Muscle of leg (tissue), 11 donors: ENCODE data around the gene DAB2. TPM values are rescaled to one million over a fixed set of nuclear protein-coding genes. Genes with fewer than 3 reads are reported as not detected.

ENCODE experiments used
- DNase-seq: peaks from one replicate; pipeline ENCODE4 v3.0.0; 2013
- H3K27ac ChIP-seq: one replicate; pipeline ENCODE4 v1.5.1; 2013; ENCODE audit warnings: mild to moderate bottlenecking, low read length, control low read depth
- H3K27me3 ChIP-seq: one replicate; pipeline ENCODE4 v1.6.1; 2013; ENCODE audit warnings: low read length; ENCODE audit not compliant: control insufficient read depth, insufficient read depth
- H3K36me3 ChIP-seq: one replicate; pipeline ENCODE4 v1.6.1; 2013; ENCODE audit warnings: low read length; ENCODE audit not compliant: control insufficient read depth, insufficient read depth
- H3K4me1 ChIP-seq: one replicate; pipeline ENCODE4 v1.6.1; 2013; ENCODE audit warnings: low read length; ENCODE audit not compliant: control insufficient read depth, insufficient read depth
- H3K4me3 ChIP-seq: one replicate; pipeline ENCODE4 v1.5.1; 2013; ENCODE audit warnings: low read length, control low read depth
- H3K9me3 ChIP-seq: replicated peaks from 2 replicates; pipeline ENCODE4 v1.6.1; 2013; ENCODE audit warnings: low read depth, low read length; ENCODE audit not compliant: control insufficient read depth
- WGBS: methylation state at CpG from one replicate; pipeline ENCODE4 v1.1.5; 2013; ENCODE audit warnings: missing lambda C conversion rate; ENCODE audit not compliant: insufficient coverage; 5-methylcytosine and 5-hydroxymethylcytosine counted together
- polyA plus RNA-seq, 8 donors: library from polyadenylated mRNA; unstranded; fragments of 120-200 nt; gene quantifications; one replicate each; pipeline versions ENCODE4 v1.2.1 to v1.2.3, GENCODE V29; 2013; ENCODE audit warnings: inconsistent platforms in 1 of 8, low replicate concordance in 1 of 8; ENCODE audit not compliant: insufficient read length in 8 of 8, insufficient read depth in 1 of 8
- total RNA-seq: library from RNA; stranded (reverse); fragments of 120-200 nt; gene quantifications from one replicate; pipeline ENCODE4 v1.2.4, GENCODE V29; 2013

DAB2 gene
- total and polyA plus RNA-seq, 9 donors, result 79.7 to 148 (median 106) TPM

DNA sequence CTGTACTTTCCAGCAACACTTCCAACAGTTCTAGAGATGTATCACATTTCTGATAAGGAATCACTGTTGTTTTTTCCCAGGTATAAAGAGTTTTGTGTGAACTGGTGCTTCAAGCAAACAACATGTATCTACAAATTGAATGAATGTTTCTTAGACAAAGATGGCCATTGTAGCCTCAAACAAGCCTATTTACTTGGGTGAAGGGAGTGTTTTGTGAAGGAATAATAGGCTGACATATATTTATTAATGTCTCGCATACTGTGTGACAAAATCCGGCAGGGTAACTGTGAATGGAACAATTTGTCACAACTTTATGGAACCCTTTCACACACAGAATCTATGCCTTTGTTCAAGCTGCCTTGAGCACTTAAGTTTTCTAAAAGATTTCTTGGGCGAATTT, 24.8 kb upstream of the DAB2 start:
- Histone ChIP-seq H3K27ac (no peak overlapping the region), H3K27me3 (no peaks in the 10 kb centered on the region), H3K9me3 (no peaks in the 10 kb centered on the region), H3K4me1 (peaks cover 3% of the 10 kb centered on the region), H3K36me3 (no peaks in the 10 kb centered on the region), H3K4me3 (no peak overlapping the region)
- no CpG with 5 or more reads among the region's 3 CpGs for WGBS
- DNase-seq, result no peak

DNA sequence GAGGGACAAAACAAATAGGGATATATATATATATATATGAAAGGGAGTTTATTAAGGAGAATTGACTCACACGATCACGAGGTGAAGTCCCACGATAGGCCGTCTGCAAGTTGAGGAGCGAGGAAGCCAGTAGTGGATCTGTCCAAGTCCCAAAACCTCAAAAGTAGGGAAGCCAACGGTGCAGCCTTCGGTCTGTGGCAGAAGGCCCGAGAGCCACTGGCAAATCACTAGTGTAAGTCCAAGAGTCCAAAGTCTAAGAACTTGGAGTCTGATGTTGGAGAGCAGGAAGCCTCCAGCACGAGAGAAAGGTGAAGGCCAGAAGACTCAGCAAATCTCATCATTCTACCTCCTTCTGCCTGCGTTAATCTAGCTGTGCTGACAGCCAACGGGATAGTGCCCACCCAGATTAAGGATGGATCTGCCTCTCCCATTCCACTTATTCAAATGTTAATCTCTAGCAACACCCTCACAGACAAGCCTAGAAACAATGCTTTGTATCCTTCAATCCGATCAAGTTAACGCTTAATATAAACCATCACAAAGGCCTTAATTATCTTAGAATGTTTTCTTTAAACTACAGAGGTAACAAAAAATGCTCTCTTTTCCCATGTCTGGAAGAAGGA, 23.8 kb upstream of the DAB2 start:
- H3K27me3 ChIP-seq, result no peaks in the 10 kb centered on the region
- H3K36me3 ChIP-seq, result no peaks in the 10 kb centered on the region
- peak overlapping the region; percentile 17 for H3K27ac ChIP-seq
- DNase-seq, result peak; percentile 70
- H3K9me3 ChIP-seq, result no peaks in the 10 kb centered on the region
- peaks cover 3% of the 10 kb centered on the region for H3K4me1 ChIP-seq
- H3K4me3 ChIP-seq, result no peak overlapping the region
- 35% methylated on average over 11 of the region's 13 CpGs for WGBS

DNA sequence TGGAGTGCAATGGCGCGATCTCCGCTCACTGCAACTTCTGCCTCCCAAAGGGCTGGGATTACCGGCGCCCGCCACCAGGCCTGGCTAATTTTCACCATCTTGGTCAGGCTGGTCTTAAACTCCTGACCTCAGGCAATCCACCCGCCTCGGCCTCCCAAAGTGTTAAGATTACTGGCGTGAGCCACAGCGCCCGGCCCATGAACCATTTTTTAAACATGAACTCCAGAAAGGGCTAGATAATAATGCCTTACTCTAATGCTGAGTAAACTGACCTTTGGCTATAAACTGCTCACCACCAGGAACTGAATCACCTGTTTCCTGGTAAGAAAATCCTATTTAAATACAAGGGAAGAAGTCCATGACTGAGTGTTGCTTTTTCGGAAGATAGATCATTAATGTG, 23.2 kb upstream of the DAB2 start:
- no peak for DNase-seq
- Histone ChIP-seq H3K36me3 (no peaks in the 10 kb centered on the region), H3K27me3 (no peaks in the 10 kb centered on the region), H3K4me3 (no peak overlapping the region), H3K9me3 (no peaks in the 10 kb centered on the region), H3K4me1 (peaks cover 3% of the 10 kb centered on the region), H3K27ac (no peak overlapping the region)
- WGBS, result 98% methylated on average over 7 of the region's 12 CpGs

DNA sequence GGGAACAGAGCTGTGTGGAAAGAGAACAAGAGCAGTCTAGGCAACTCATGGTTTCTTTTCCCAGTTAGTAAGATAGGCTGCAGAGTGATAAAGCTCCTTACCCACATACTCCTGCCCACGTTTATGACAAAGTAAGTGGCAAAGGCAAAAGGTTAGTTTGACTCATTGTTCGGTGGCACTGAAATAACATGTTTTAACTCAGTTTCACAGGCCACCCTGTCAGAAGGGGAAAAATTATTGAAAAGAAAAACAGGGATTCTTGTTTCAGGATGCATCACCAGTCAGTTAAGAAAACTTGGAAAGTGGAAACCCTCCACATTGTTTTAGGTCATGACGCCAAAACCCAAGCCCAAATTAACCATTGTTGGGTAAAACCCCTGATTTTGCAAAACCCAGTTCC, 22.3 kb upstream of the DAB2 start:
- WGBS, result no CpG with 5 or more reads among the region's 3 CpGs
- DNase-seq, result no peak
- Histone ChIP-seq H3K36me3 (no peaks in the 10 kb centered on the region), H3K4me1 (peaks cover 3% of the 10 kb centered on the region), H3K9me3 (no peaks in the 10 kb centered on the region), H3K4me3 (no peak overlapping the region), H3K27ac (no peak overlapping the region), H3K27me3 (no peaks in the 10 kb centered on the region)

DNA sequence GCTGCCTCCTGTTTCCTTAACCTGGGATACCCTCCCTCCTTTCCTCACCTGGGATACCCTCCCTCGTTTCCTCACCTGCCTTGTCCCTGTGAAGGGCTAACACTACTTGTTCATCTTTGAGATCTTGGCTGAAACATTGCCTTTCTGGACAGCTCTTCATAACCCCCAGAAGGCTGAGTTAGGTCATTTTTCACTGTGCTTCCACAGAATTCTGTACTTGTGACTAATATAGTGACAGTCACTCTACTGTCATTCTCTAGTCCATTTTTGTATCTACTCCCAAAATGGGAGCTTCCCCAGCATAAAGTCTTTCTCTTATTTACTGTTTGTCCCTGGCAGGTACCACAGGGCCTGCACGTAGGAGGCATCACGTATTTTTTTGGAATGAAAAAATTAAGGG, 21.5 kb upstream of the DAB2 start:
- Histone ChIP-seq H3K9me3 (no peaks in the 10 kb centered on the region), H3K27ac (no peak overlapping the region), H3K4me3 (no peak overlapping the region), H3K27me3 (no peaks in the 10 kb centered on the region), H3K4me1 (peaks cover 3% of the 10 kb centered on the region), H3K36me3 (no peaks in the 10 kb centered on the region)
- WGBS, result 89% methylated on average over 1 of the region's 3 CpGs
- DNase-seq, result no peak

DNA sequence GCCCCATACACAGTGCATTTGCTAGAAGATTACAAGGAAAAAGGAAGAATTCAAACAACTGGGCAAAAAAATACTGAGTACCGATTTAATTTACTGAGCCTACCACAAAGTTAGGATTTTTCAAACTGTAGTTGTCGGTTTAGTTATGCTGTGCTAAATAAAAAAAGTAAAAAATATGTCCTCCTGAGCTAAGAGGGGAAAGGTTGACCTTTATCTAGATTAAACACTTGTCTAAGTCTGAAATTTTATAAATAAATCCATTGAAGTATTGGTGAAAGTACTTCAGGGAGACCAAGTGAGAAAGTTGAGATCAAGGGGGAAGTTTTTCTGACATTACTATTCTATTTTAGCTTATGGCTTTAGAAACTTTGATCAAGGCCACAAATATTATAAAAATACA, 19.1 kb upstream of the DAB2 start:
- WGBS, result no CpG with 5 or more reads among the region's 2 CpGs
- Histone ChIP-seq H3K4me1 (peaks cover 3% of the 10 kb centered on the region), H3K27ac (no peak overlapping the region), H3K4me3 (no peak overlapping the region), H3K27me3 (no peaks in the 10 kb centered on the region), H3K36me3 (no peaks in the 10 kb centered on the region), H3K9me3 (no peaks in the 10 kb centered on the region)
- no peak for DNase-seq

DNA sequence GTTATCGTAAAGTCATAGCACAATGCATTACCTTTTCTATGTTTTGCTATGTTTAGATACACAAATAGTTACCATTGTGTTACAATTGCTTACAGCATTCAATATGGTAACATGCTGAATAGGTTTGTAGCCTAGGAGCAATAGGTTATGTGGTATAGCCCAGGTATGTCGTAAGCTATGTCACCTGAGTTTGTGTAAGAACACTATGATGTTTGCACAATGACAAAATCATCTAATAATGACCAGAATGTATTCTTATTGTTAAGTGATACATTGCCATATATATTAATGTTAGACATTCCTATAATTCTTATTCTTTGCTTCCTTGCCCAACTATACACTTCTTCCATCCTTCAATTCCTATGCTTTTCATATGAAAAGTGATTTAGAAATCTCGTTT, 18.2 kb upstream of the DAB2 start:
- Histone ChIP-seq H3K4me3 (no peak overlapping the region), H3K4me1 (no peaks in the 10 kb centered on the region), H3K27me3 (no peaks in the 10 kb centered on the region), H3K27ac (no peak overlapping the region), H3K36me3 (no peaks in the 10 kb centered on the region), H3K9me3 (no peaks in the 10 kb centered on the region)
- DNase-seq, result no peak
- no CpG with 5 or more reads among the region's 3 CpGs for WGBS

DNA sequence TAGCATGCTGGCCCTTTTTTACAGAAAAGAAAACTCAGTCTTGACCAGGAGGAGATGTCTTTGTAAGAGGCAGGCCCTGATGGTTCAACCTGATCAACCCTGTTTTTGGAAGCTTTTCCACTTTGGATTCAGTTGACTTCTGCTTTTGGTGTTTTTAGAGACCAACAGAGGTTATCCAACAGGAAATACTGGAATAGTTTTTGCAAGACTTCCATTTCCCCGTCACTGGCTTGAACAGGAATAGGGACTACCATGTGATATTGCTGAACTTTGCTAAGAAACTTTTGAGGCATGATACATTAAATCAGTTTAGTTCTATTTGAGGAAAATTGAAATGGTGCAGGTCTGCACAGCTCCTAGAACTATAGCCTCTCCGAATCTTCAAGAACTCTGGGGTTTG, 17.1 kb upstream of the DAB2 start:
- H3K9me3 ChIP-seq, result no peaks in the 10 kb centered on the region
- WGBS, result no CpG with 5 or more reads among the region's 2 CpGs

DNA sequence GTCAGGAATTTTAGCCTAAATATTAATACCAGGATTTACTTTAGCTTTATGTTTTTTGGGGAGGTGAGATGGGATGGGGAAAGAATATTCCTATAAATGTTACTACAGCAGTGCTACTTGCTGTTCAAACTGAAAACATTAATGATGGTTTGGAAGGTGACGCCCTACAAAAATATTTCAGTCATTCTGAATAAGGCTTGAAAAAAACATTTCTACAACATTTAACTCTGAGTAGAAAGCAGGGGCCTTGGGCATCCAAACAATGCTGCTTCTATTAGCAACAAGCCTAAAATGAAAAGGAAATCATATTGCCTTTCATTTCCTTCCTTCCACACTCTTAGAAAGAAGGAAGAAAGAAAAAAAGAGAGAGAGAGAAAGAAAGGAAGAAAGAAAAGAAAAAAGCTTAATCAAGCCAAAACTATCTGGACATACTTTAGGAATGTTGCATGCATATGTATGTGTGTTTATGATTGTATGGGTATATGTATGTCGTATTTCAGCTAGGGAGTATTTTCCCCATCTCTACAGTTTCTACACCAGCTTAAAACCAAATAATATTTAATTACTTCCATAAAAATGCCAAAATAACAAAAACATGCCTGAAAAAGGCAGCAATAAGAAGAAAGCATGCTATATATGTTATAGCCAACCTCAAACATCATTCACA, 16.3 kb upstream of the DAB2 start:
- no peaks in the 10 kb centered on the region for H3K27me3 ChIP-seq
- peak overlapping the region; percentile 45 for H3K27ac ChIP-seq
- no peak overlapping the region for H3K4me3 ChIP-seq
- no CpG with 5 or more reads among the region's 2 CpGs for WGBS
- H3K9me3 ChIP-seq, result no peaks in the 10 kb centered on the region
- no peaks in the 10 kb centered on the region for H3K4me1 ChIP-seq
- DNase-seq, result no peak
- no peaks in the 10 kb centered on the region for H3K36me3 ChIP-seq

More for the DNA sequence above, 17.1 kb upstream of the DAB2 start:
- H3K27ac ChIP-seq, result peak overlapping the region; percentile 45
- no peaks in the 10 kb centered on the region for H3K36me3 ChIP-seq
- DNase-seq, result peak; percentile 64
- no peaks in the 10 kb centered on the region for H3K4me1 ChIP-seq
- H3K27me3 ChIP-seq, result no peaks in the 10 kb centered on the region
- H3K4me3 ChIP-seq, result no peak overlapping the region

DNA sequence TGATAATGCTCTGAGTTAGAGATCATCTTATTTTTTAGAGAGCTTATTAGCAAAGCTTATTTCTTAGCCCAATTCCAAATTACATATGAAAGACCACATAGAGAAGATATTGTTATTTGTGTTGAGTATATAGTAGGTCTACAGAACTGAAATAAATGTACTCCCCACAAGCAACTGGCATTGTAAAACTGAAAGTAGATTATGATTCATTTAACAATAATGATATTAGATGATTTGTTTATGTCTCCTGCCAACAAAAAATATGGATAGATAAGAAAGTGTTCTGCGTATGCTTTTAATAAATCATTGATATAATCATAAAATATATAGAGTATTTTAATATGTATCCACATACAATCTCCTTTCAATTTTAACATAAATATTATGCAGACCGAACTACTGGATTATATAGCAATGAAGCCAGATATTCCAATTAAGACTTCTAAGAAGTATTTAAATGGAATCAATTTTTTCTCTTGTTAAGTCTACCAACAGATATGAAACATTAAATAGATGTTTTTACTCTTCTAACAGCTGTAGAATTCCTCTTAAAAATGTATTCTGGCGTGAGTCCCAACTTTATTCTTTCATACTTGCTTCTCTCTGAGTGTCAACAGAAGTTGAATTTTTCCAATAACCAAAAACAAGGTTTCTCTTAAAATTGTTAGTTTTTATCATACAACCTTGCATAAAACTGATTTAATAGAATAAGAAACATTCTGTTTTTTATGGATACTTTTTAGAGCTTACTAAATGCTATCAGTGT, 15.6 kb upstream of the DAB2 start:
- no peaks in the 10 kb centered on the region for H3K9me3 ChIP-seq
- H3K27ac ChIP-seq, result peak overlapping the region; percentile 45
- WGBS, result no CpG with 5 or more reads among the region's 3 CpGs
- H3K27me3 ChIP-seq, result no peaks in the 10 kb centered on the region
- no peak overlapping the region for H3K4me3 ChIP-seq
- DNase-seq, result peak; percentile 74
- H3K36me3 ChIP-seq, result no peaks in the 10 kb centered on the region
- H3K4me1 ChIP-seq, result no peaks in the 10 kb centered on the region
